Iris pigment epithelial cell (primary cell): ENCODE data around the gene AHCY.
"Not testable (repeated sequence)": the region's sequence is repeated elsewhere in the genome, so short reads cannot be mapped to it uniquely, and the experiment has no call there.

Source experiments
- DNase-seq: peaks from one replicate; pipeline ENCODE4 v3.0.0-alpha.2; 2011; ENCODE audit warnings: low read depth

AHCY gene

DNA sequence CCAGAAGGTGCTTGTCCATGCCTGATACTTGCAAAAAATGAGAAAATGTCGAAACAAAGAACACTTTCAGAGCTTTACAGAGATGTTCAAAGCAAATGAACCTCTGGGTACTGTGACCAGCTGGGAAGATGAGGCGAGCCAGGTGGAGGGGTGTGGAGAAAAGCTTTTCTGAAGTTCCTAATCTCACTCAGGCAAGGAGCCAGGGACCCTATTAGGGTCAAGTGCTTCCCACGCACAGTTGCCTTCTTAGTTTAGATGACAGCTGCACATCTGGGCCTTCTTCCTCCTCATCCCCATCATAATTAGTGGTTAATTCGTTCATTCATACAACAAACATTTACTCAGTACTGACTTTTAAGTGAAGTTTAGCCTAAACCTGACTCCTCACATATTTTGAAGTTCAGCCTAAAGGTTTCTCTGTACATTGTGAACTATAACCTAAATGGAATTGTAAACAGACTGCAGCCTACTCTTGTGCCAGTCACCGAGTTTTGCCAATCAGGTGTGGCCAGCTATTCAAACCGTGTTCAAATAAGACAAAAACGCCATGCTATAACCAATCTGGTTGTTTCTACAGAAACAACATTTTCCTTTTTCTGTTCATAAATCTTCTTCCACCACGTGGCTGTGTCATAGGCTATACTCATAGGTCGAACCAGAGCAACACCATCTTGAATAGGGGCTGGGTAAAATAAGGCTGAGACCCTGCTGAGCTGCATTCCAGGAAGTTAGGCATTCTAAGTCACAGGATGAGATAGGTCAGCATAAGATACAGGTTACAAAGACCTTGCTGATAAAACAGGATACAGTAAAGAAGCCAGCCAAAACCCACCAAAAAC is 19.3 kb upstream of the AHCY start:
- no peak for DNase-seq

DNA sequence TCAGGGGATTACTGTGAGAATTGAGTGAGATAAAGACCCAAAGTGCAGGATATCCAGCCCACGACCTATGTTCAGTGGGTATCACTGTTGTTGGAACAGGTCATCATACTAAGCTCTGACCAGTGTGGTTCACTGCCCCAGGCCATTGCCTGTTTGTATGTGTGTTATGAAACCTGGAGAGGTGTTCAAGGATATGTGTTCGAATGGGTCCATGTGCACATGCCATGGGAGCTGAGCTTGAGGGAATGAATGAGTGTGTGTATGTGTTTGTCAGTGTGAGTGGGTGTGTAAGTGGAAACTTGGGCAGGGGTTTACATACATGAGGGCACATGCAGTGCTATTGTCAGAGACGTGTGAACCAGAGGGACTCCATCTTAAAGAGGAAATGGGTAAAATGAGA is 17.7 kb upstream of the AHCY start:
- DNase-seq = no peak

DNA sequence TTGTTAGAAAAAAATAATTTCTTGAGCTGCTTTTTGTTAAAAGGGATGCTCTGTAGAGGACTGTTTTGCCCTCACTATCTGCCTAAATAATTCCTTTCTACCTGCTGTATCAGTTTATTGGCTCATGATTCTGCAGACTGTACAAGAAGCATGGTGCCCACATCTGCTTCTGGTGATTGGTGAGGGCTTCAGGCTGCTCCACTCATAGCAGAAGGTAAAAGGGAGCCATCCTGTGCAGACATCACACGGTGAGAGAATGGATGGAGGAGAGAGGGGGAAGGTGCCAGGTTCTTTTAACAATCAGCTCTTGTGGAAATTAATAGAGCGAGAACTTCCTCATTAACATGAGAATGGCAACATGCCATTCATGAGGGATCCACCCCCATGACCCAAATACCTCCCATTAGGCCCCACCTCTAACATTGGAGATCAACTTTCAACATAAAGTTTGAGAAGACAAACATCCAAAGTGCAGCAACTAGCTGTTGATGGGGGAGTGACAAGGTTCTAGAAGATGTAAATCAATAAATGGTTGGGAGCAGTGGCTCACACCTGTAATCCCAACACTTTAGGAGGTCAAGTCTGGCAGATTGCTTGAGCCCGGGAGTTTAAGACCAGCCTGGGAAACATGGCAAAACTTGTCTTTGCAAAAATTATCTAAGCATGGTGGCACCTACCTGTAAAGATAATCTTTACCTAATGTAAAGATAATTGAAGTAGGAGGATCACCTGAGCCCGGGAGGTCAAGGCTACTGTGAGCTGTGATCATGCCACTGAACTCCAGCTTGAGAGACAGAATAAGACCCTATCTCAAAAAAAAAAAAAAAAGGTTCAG is 15.7 kb upstream of the AHCY start:
- DNase-seq = no peak

DNA sequence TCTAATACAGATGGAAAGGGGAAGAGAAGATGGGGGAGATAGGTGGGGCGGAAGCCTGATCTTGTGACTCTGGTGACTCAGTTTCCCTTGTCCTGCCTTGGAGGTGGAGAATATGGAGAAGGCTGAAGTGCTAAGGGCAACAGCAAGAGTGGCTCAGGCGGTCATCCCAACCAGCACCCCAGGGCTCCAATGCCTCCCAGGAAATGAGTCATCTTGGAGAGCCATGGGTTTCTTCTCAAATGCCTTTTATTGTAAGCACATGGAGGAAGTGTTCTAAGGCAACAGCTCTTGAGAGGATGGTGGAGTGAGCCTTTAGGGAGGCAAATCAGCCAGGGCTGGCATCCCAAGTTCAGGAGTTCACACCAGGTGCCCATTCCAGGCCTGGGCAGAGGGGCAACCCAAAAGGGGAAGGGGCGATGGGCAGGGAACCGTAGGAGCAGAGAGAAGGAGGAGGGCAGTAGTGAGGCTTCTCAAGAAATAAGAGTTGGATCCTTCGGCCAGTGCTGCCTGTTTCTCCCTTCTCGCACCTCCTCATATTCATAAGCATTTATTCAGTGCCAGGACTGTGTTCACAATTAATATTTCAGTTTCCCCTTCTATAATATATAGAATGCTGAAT is 13.2 kb upstream of the AHCY start:
- DNase-seq = peak; percentile 83

DNA sequence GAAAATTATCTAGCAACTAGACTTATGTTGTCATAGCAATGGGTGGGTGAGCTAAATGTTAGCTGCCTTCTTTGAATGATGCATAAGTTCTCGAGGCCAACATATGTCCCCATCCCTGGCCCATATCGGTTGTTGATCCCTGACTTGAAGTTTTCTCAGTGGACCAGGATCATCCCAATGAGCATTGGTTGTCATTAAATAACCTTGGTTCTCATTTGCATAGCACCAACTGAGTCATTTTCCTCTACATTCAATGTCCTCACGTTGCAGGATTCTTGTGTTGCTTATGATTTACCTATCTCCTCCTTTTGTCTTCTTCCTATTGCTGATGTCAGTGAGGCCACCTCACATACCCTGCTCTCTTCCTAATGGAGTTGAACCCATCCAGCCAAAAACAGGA is 12.1 kb upstream of the AHCY start:
- DNase-seq = no peak

DNA sequence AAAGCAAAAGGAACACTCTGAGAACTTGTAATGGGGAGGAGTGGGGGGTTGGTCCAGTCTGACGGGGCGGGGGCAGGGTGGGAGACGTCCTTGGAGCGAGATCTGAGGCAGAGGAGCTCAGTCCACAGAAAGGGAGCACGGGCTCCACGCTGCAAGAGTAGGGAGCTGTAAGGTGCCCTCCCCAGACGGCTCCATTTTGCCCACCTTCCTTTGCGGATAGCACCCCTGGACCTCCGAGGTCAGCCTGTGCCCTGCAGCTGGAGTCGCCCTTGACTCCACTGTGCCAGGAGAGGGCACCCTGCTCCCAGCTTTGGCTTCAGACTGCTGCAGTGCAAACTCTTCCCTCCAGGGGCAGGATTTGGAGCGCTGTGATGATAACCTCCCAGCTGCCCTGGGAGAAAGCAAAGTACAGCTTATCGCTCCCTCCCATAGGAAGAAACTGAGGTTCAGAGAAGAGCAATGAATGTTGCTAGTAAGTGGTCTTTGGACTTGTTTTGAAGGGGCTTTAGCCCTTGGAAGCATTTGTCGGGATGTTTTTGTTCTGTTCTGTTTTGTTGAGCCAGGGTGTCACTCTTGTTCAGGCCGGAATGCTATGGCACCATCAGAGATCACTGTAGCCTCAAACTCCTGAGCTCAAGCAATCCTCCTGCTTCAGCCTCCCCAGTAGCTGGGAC is 9.5 kb upstream of the AHCY start:
- peak; percentile 83 for DNase-seq

DNA sequence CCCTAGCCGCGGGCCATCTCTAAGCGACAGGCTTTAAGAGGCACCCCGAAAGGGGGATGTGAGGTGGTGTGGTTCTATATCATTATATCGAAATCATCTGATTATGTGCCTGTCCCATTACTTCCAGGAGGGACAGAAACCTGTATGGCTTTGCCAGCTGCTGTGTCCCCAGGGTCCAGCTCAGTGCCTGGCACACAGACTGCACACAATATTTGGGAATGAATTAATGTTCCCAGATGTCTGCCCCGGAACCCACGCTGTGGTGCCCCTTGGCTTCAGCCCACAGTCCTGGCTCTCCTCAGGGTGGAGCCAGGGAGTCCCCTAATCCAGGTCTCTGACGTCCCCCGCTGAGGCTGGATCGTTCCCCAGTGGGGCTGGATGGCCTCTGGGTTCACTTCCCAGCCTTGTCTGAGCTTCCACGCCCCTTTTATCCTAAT is 8.9 kb upstream of the AHCY start:
- DNase-seq = no peak

DNA sequence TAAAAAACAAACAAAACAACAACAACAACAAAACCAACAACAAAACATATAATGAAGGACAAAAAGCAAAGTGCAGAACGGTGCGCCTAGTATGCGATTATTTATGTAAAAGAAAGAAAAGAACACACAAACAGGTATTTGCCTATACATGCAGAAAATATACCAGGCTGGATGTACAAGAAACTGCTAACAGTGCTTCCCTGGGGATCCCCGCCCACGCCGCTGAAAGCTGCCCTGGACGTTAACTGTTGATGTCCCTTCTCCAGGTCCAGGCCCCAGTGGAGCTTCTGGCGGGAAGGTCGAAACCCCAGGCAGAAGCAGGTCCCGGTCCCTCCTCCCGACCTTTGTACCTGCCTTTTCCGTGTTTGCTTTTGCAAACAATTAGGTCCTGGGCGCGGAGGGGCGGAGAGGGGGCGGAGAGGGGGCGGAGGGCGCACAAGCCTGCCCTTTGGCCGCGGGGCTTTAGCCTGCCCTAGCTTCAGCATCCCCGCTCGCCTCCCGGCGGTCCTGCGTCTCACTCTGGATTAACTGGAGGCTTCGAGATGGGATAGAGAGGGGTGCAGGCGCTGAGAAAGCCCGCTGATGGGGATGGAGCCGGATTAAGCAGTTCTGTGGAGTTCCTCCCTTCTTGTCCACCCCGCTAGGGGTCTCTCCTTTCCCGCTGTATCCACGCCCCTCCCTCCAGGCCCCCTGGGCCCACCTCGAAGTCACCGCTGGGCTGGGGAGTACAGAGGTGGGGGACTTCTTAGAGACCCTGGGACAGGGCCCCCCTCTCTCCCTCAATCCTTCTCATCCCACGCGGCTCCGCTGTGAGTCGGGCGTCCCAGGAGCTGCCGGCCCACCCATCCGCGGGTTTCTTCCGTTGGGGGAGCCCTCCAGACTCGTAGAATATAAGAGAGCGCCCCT is 8.2 kb upstream of the AHCY start:
- no peak for DNase-seq

DNA sequence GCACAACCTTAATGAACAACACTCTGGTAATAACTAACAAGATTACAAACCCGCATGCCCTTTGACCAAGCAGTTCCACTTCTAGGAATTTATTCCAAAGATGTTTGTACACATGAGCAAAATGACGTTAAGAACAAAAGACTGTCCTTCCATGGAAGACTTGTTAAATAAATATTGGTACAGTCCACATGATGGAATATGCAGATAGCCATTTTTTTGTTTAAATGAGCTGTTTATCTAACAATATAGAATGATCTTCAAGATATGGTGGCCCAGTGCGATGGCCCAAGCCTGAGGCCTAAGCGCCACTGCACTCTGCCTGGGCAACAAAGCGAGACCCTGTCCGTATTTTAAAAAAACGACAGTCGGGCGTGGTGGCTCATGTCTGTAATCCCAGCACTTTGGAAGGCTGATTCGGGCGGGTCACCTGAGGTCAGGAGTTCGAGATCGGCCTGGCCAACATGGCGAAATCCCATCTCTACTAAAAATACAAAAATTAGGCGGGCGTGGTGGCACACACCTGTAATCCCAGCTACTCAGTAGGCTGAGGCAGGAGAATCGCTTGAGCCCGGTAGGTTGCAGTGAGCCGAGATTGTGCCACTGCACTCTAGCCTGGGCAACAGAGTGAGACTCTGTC is 7.4 kb upstream of the AHCY start:
- no peak for DNase-seq

DNA sequence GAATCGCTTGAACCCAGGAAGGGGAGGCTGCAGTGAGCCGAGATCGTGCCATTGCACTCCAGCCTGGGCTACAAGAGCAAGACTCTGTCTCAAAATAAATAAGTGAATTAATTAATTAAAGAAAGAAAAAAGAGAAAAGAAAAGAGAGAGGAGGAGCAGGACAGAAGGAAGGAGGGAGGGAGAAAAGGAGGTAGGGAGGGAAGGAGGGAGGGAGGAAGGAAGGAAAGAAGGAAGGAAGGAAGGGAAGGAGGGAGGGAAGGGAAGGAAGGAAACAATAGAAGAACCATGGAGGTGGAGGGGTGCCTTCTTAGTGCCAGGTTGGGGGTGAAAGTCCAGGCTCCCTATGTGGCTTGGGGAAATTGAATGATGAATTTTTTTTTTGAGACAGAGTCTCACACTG is 6.5 kb upstream of the AHCY start:
- DNase-seq = no peak

DNA sequence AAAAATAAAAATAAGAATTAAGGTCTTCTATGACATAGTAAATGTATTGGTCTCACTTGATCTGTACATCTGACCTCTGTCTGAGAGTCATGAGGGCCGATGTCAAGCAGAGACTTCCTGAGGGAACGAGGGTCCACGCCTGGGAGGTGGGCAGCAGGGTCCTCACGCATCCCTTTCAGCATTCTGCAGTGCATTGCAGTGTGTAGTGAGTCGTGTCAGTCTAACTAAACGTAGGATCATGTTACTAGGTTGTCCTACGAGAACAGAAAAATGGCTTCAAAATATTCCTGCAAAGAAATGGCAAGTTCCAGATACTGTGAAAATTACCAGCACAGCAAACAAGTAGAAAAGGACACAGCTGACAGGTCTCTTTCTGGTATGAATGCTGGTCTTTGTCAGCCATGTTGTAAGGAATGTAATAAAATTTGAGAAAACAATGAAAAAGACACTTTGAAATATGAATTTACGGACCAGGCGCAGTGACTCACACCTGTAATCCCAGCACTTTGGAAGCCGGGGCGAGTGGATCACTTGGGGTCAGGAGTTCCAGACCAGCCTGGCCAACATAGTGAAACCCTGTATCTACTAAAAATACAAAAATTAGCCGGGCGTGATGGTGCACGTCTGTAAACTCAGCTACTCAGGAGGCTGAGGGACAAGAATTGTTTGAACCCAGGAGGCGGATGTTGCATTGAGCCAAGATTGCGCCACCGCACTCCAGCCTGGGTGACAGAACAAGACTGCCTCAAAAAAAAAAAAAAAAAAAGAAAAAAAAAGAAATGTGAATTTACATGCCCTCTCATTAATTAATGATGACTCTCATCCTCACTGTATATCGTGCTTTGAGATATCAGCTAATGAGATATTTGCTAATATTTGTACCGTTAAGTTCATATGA is 2.4 kb upstream of the AHCY start:
- DNase-seq = no peak

DNA sequence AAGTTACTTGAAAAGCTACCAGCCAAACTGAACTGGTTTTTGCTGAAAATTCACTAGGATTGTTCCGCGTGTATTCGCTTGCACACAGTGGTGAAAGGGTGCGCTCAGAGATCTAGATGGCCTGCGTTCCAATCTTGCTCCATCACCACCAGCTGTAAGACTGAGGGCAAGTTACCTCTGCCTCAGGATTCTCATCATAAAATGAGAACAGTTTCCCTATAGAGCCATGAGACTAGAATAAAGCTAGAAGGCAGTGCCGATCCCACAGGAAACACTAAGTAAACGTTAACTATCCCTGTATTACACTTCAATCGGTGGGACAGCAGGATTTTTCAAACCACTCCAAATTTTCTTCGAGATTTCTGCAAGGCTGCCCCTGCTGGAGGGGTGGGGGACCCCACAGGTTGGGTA is 838 bp downstream of the AHCY start:
- peak; percentile 61 for DNase-seq

DNA sequence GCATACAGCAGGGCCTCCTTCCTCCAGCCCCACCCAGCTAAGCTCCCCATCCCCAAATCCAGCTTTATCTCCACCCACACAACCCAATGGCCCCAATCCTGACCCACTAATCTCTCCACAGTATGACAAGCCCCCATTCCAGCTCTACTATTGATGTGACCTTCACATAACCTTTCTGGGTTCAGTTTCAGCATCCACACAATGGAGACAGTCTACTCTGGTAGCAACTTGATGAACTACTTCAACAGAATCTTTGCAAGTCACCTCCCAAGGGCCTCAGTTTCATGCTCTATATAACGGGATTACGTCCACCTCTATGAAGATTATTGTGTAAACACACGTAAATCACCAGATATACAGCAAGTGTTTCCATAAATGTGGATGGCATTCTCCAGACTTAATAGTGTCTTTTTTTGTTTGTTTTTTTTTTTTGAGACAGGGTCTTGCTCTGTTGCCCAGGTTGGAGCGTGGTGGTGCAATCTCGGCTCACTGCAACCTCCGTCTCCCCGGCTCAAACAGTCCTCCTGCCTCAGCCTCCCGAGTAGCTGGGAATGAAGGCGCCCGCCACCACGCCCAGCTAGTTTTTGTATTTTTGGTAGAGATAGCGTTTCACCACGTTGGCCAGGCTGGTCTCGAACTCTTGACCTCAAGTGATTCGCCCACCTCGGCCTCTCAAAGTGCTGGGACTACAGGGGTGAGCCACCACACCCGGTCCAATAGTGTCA is 1.4 kb downstream of the AHCY start:
- DNase-seq = no peak

DNA sequence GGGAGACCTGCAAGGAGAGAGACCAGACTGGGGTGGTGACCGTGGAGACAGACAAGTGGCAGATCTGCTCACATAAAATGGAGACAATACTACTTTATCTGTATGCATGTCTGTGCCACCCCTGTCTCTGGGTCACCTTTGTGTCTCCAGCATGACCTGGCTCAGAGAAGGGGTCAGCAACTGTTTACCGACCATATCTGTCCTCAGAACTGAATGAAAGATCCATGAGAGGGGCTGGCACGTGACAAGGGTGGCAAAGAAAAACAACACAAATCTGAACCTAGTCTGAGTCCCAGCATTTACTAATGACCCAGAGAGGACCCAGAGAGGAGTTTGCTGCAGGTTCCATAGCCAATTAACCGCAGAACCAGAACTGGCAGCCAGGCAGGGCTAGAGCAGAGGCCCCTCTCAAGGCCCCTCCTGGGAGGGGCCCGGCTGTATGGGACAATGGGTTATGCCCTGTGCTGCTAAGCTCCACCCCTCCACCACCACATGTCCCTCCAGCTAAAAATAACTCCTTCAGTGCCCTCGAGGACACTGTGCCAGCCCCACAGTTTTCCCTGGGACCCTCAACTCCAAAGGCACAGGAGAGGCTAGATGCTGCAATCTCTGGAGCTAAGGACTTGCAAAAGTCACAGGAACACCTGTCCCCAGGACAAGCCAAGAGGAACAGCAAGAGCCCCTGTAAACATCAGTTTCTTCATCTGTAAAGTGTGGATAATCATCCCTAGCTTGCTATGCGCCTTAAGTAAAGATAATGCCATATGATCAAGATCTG is 2.2 kb downstream of the AHCY start:
- no peak for DNase-seq

DNA sequence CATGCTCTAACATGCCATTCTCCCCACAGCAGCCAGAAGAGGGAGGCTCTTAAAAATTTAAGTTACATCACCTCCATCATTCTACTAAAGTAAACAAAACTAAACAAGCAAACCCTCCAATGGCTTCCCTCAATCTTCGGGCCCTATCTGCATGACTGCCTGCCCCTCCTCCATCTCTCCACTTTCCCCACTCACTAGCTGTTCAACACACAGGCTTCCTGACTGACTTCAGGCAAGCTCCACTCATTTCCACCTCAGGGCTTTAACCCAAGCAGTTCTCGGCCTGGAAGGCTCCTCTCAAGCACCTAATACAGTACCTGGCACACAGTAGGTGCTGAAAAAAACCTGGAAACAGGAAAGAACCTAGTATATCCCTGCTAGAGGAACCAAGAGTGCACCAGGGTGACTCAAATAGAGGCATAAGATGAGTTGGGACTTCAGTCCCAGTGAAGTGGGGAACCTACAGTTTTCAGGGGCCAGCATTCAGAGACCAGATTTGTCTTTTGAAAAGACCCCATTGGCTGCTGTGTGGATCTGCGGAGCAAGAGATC is 2.8 kb downstream of the AHCY start:
- peak; percentile 34 for DNase-seq

DNA sequence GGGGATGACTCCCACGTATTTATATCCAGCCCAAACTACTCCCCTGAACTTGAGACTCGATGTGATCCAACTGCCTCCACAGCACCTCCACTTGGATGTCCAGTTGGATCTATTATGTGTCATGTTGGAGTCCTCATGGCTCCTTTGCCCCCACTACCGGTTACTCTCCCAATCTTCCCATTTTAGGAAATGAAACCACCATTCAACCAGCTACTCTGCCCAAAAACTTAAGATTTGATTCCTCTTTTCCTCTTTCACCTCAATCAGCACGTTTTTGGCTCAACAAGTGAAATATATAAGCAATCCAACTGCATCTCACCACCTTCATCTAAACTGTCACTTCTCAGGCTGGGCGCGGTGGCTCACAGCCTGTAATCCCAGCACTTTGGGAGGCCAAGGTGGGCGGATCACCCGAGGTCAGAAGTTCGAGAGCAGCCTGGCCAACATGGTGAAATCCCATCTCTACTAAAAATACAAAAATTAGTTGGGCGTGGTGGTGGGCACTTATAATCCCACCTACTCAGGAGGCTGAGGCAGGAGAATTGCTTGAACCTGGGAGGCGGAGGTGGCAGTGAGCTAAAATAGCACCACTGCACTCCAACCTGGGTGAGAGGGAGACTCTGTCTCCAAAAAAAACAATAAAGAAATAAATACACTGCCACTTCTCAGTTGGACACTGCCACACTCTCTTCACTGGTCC is 3.4 kb downstream of the AHCY start:
- no peak for DNase-seq

DNA sequence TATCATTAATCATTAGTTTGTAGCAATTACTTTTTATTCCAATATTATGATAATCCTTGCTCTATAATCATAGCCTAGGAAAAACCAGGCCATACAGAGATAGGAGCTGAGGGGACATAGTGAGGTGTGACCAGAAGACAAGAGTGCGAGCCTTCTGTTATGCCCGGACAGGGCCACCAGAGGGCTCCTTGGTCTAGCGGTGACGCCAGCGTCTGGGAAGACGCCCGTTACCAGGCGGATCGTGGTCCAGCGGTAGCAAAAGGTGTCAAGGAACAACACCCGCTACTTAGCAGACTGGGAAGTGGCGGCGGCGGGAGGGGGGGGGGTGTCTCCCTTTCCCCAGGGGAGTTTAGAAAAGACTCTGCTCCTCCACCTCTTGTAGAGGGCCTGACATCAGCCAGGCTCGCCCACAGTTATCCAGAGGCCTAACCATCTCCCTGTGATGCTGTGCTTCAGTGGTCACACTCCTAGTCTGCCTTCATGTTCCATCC is 4.8 kb downstream of the AHCY start:
- DNase-seq = not testable (repeated sequence)
